GM12891 (cell line): ENCODE results near the gene NRP1.

Experiments
- POLR2A ChIP-seq: IDR thresholded peaks from 2 replicates; pipeline ENCODE4 v1.6.1; 2011; ENCODE audit warnings: low read depth, low read length, control low read depth
- POLR2AphosphoS5 ChIP-seq: IDR thresholded peaks from 2 replicates; pipeline ENCODE4 v1.6.1; 2011; ENCODE audit warnings: low read depth, low read length, control low read depth

DNA sequence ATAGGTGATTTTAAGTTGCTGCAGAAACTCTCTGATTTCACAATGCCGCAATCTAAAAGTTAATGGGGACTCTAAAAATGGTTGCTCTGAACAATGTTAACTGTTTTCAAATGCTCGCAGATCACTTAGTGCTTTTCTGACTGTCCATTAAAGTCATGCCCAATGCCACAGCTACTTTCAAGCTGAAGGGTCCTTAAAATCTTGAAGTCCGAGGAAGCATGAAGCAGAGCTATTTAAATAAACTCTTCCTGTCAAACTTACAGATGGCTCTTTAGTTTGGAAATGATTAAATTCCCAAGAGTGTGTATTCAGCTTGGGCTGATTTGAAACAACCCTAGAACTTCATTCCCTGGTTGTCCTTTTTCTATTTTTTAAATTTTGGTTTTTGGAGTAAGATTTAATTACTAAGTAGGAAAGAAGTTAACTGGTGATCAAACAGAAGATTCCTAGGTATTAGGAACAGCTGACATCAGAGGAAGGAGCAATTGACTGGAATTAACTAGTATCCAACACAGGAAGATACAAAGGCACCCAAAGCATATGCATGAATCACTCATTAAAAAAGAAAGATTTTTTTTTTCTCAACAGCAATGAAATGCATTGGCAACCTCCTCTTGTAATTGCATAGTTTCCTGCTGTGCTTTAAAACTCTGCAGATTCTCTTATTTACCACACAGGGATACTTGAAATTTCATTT, 105.1 kb downstream of the NRP1 start:
- TF ChIP-seq POLR2AphosphoS5 (no peak), POLR2A (no peak)
